ENCODE results near the gene C8A.

The C8A gene

DNA sequence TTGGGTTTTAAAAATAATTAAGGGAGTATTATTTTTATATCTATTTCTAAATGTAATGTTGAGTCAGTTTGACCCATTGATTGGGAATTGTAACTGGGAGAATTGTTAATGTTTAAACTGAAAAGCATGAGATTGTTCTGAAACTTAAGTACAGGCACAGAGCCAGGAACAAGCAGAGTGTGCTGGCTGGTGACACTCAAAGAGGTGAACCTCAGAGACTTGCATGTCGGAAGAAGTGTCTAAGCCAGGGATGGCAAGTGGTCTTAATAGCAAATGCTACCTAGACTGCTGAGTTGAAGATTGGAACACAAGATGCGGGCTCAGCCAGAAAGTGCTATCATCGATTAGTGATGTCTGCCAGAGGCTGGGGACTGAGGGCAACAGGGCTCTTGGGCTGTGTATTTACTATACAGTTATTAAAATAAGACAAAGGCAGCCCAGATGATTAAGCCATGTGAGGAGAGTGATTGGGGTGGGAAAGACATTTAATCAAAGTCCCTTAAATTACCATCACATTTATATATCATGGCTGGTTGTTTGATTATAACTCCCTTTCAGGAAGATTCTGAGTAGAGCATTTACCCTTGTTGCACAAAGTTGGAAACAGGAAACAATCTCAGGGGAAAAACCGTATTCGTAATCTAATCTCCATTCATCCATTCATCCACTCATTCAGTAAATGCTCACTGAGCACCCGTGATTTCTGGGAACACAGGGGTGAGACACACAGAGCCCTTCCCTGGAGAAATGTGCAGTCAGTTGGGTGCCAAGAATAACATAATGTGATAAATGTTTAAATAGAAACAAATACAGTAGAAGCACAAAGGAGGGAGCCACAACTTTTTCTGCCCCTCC, 42.8 kb downstream of the C8A start:
- DNase-seq, result no peak

DNA sequence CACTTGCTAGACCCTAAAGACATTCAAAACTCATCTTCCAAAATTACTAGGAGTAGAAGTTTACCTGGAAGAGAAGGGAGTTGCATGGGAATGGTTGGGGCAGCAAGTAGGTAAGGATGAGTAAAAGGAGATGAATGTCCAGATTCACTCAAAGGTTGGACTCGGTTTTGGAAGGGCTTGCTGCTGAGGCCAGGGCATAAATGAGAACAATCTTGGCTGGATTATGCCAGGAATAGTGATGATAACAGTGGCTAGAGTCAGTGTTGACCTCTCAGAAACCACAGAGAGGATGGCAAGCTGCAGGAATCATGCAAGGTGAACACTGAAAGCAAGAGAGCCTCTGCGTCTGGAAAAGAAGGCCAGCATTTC, 43.4 kb downstream of the C8A start:
- DNase-seq, result no peak

DNA sequence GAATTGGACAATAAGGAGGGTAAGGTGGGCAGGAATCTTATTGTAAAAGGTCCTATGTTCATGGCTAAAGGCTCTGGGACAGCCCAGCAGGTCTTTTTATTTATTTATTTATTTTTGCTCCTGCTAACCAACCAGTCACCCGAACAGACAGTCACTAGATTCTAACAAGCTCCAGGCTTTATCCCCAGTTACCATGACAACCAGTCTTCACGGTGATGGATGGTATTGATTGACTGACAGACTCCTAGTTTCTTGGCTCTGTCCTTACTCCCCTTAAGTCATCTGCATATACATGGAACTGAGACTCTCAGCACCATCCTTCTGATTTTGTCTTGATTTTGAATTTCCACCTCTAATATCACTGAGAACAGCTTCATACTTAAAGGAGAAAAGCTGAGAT, 44.3 kb downstream of the C8A start:
- no peak for DNase-seq

- DNase-seq, result no peak
Measured at GRCh38 chr1:56901716-56902115, 47.1 kb downstream of the C8A start.

DNA sequence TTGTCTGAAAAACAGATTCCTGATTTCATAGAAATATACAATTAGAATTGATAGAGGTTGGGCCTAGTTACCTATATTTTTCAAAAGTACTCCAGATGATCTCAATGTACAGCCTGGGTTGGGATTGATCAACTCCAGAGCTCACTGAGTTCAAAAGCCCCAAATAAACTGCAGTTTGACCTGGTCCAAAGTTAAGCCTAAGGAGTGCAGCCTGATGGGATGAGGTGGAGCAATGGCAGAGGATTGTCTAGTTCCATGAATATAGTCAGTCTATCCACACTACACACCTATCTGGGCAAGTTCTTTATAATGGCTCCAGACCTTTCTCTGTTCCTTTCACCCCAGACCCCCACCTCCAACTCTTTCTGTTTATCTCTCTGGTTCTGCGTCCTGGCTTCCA, 49.2 kb downstream of the C8A start:
- no peak for DNase-seq

DNA sequence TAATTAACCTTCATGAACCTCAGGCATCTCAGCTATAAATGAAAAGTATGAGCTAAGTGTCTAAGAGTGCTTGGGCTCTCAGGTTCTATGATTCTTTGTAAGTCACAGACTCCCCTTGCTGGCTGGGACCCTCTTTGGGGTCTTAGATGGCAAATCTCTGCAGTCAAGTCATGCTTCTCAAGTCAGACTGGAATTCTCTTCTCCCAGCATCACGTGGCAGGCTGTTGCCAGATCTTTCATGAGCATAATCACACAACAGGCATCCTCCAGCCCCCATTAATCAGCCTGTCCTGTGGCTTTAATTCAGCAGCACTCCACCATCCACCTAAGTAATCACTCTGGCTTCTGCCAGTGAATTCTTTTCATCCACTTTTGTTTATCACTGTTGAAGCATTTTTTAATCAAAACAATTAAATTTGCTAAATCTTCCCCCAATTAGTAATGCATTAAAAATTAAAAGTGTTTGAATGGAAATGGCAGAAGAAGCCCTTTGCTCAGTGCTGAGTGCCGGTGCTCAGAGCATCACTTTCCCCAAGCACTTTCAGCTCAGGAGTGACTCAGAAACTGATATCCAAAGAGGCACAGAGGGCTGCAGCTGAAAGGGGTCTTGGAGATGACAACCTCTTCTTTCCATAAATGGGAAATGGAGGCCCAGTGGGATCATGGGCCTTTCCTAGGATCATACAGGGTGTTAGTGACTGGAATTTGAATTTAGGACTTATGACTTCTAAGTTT, 50.2 kb downstream of the C8A start:
- DNase-seq, result no peak

DNA sequence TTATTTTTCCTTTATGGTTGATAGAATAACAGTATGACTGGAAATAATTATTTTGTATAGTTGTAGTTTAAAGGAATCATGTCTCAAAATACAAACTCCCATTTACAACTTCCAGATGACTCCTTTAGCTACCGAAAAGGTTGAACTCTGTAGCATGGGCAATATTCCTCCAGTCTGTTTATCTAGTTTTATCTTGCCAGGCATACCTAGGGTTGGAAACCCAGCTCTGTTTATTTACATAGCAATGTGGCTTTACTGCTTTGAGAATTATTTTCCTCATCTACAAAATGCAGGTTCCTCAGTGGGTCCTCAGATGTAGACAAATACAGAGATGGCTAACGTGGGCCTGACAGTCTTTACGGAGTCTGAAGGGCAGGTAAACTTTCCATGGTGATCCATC, 51.1 kb downstream of the C8A start:
- DNase-seq, result no peak

GRCh38 chr1:56908619-56909221, 54.1 kb downstream of the C8A start:
- no peak for DNase-seq

DNA sequence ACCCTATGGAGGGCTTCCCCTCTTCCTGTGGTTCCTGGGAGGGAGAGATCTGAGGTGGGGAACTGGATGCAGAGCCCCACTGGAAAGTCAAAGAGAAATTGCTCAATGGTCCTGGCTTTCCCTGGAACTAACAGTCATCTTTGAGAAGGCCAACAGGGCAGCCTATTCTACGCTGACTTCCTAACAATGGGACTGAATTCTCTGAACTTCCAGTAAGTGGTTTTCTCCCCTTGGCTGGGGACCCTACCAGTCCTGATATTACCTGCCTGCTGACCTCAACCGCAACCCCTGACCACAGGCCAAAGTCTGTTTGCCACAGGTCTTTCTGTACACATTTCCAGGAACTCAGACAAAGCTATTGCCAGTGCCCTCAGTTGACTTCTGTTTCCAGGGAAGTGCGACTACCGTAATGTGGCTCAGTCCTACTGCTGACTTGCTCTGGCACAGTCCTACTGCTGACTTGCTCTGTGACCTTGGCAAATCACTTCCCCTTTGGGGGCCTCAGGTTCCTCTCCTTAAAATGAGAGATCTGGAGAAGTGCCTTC, 55.9 kb downstream of the C8A start:
- no peak for DNase-seq

DNA sequence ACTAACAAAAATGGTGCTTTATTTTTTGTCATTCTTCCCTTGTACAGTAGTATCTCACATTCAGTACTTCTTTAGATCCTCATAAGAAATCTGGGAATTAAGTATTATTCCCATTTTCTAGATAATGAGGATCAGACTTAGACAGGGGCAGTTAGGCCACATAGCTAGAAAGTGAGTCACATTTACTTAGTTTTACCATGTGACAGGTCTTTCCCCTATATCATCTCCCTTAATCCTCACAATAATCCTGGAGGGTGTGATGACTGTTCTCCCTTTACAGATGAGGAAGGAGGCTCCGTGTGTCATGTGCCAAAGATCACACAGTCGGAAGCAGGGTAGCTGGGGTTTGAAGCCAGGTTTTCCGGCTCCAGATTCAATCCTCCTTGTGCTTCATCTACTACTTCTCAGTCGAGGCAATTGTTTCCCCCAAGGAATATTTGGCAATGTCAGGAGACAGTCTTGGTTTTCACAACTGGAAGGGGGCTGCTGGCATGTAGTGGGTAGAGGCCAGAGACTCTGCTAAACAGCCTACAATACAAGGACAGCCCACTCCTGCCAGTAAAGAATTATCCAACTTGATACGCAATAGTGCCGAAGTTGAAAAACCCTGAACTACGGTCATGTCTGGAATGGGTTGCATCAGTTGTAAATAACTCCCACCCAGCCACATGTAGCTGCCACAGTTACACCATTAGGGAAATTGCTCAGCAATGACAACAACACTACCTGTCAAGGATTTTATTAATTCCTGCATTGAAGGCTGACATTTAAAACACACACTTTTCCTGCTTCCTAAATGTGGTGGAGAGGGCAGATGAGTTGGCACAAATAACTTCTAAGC, 56.7 kb downstream of the C8A start:
- no peak for DNase-seq

- DNase-seq, result no peak
Measured at GRCh38 chr1:56912325-56912724, 57.7 kb downstream of the C8A start.

DNA sequence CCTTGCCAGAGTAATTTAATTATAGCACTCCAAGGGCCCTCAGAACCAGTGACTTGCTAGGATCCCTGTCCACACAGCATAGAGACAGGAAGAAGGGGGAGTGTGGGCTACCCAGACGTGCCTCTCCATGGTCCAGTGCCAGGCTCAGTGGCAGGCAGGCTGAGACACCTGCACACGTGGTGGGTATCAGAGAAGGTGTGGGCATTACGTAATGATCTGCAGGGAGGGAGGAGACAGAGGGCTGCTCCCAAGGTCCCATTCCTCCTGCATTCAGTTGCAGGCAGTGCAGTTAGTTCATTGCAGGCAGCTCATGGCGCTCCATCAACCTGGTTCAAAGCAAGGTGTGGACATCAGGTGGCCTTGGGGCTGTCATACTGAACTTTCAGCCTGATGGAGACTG, 61.4 kb downstream of the C8A start:
- DNase-seq, result no peak

- DNase-seq, result no peak
Measured at GRCh38 chr1:56916630-56917029, 62.0 kb downstream of the C8A start.

GRCh38 chr1:56917356-56917755, 62.8 kb downstream of the C8A start:
- no peak for DNase-seq

GRCh38 chr1:56920591-56921001, 66.0 kb downstream of the C8A start:
- DNase-seq, result no peak

- DNase-seq, result no peak
Measured at GRCh38 chr1:56921479-56921878, 66.9 kb downstream of the C8A start.

DNA sequence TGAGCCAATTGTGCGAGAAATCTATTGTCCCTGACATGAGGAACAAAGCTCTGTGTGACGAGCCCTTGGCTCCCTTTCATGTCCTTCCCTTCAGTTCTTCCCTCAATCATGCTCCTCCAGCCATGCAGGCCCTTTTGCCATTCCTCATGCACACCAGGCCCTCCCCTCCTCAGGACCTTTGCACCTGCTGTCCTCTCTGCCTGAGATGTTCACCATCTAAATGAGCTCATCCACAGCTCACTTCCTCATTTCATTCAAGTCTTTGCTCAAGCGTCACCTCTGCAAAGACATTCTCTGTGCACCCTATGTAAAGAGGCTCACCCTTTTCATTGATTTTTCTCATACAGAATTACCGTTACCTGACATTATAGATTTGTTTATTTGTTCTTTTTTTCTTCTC, 67.5 kb downstream of the C8A start:
- no peak for DNase-seq

GRCh38 chr1:56922507-56922906, 67.9 kb downstream of the C8A start:
- no peak for DNase-seq

- no peak for DNase-seq
Measured at GRCh38 chr1:56923201-56923600, 68.6 kb downstream of the C8A start.

DNA sequence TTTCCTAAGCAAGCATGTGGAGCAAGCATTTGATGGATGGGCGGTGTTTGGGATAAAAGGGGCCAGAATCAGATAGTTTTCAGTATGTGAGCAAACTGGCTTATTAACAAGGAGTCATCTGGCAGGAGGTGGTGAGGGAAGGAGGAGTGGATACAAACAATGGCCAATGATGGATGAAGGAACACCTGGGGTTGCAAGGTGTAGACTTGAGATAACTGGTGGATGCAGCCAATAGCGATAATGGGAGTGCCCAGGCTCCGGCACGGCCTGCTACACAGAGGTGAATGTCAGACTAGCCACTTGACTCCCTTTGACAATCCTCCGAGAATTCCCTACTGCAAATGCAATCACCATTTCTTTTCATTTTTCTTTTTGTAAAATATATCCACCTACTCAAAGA, 69.5 kb downstream of the C8A start:
- no peak for DNase-seq

DNA sequence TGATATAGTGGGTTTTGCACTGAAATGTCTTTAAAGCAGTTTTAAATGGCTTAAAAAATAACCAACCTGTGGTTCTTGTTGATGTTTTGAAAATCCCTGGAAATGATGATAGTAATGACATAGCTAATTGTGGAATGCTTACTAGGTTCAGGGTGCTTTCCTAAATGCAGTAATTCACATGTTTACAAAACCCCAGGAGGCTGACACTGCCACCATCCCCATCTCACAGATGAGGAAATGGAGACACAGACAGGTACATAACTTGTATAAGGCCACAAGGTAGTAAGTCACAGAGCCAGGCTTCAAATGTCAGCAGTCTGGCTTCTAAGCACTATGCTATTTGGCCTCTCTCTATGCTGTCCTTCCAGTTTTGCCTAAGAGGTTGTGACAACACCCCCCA, 70.6 kb downstream of the C8A start:
- no peak for DNase-seq

GRCh38 chr1:56927171-56927570, 72.6 kb downstream of the C8A start:
- DNase-seq, result no peak

DNA sequence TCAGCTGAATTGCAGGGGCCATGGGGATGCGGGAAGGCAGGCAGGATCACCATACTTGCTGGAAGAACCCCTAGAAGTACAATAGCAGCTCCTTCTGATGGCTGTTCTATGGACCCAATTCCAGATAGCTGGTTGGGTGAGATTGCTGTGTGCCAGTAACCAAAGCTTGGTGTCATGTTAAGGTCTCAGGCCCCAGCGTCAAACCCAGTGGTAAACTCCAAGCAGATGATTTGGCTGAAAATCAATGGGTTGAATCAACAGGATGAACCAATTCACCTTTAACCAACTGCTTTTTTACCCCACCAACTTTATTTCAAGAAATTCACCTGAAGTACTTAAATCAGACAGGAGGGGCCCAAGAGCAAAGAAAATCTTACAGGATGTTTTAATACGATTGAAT, 73.4 kb downstream of the C8A start:
- DNase-seq, result no peak
